Measurements from ENCODE around the gene SLC26A1.
A peak's percentile ranks its signal among the peaks of the same experiment; 100 is the strongest.
"Not testable (repeated sequence)": the region's sequence is repeated elsewhere in the genome, so short reads cannot be mapped to it uniquely, and the experiment has no call there.

Gene SLC26A1

DNA sequence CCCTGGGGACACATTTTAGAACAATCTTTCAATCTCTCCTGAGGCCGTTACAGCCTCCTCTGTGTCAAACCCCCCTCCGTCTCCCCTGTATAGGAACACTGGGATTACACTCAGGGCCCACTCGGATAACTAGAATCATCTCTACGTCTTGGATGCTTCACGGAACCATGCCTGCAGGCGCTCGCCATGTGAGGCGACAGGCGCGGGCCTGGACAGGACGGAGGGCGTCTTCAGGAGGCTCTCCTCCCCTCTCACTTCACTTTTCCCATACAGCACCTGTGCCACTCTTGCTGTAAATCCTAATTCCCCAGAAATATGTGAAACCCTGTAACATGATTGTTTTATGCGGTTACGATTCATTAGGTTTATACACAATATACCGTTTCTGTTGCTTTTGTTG, 10.4 kb downstream of the SLC26A1 start:
- no peak for DNase-seq

DNA sequence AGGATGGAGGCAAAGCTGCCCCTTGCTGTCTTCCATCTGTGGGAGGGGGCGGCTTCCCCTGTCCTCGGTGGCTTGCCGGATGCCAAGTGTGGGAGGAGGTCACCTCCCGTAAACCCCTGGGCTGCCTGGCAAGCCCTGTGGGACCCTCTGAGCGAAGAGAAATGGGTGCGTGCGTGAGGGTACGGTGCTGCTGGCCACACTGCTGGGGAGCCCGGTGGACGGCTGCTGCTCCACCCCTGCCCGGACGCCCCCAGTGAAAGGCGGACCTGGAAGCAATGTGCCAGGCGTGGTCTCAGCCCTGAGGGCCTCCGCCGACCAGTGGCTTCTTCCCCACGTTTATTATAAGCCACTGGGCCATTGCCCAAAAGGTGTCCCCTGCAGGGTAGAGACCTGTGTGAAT, 10.9 kb downstream of the SLC26A1 start:
- no peak for DNase-seq

DNA sequence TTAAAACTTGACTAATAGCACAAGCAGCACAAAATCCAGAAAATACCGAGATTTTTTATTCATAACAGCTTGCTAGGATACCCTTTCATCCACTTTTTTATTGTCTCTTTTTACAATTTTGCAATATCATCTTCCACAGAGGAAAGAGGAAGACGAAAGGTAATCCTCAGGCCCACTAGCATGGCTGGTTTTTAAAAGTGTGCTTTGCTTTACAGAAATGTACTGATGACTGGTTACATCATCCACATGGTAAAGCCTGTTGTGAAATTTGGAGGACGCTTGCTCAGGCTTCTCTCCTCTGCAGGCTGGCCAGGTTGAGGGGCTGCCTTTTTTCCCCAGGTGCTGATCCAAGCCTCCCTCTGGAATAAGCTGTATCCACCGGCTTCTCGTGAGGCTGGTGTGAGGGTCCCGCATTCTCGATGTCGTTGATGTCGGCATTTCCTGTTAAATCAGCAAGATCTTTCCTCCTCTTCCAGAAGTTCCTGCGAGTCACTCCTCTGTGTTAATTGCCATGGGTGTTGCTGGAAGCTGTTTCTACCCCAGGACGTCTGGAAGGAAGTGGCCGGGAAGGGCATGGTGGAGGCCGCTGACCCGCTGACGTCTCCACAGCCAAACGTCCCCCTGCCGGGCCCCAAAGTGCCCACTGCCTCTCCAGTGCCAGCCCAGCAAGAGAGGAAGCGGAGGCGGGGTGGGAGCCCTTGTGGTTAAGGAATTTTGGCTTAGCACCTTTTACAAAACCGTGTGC, 14.1 kb downstream of the SLC26A1 start:
- DNase-seq: no peak

DNA sequence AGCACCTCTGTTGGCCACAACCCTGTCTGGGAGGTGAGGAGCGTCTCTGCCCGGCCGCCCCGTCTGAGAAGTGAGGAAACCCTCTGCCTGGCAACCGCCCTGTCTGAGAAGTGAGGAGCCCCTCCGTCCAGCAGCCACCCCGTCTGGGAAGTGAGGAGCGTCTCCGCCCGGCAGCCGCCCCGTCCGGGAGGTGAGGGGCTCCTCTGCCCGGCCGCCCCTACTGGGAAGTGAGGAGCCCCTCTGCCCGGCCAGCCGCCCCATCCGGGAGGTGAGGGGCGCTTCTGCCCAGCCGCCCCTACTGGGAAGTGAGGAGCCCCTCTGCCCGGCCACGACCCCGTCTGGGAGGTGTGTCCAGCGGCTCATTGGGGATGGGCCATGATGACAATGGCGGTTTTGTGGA, 17.2 kb downstream of the SLC26A1 start:
- not testable (repeated sequence) for DNase-seq

DNA sequence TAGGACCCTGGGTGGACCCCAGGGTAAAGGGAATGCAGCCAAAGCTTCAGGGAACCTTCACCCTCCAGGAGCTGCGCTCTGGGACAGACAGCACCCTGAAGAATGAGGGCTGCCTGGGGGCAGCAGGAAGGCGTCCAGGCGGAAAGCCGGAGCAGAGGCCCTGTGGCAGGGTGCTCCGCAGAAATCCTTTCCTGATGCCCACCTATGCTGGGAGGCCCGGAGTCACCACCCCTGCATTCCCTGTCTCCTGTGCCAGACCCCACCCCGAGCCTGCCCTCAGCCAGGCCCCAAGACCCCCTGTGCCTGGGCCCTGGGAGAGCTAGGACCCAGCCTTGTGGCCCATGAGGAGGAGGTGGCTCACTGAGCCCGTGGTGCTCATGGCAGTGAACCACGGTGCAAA, 18.5 kb downstream of the SLC26A1 start:
- DNase-seq: no peak

DNA sequence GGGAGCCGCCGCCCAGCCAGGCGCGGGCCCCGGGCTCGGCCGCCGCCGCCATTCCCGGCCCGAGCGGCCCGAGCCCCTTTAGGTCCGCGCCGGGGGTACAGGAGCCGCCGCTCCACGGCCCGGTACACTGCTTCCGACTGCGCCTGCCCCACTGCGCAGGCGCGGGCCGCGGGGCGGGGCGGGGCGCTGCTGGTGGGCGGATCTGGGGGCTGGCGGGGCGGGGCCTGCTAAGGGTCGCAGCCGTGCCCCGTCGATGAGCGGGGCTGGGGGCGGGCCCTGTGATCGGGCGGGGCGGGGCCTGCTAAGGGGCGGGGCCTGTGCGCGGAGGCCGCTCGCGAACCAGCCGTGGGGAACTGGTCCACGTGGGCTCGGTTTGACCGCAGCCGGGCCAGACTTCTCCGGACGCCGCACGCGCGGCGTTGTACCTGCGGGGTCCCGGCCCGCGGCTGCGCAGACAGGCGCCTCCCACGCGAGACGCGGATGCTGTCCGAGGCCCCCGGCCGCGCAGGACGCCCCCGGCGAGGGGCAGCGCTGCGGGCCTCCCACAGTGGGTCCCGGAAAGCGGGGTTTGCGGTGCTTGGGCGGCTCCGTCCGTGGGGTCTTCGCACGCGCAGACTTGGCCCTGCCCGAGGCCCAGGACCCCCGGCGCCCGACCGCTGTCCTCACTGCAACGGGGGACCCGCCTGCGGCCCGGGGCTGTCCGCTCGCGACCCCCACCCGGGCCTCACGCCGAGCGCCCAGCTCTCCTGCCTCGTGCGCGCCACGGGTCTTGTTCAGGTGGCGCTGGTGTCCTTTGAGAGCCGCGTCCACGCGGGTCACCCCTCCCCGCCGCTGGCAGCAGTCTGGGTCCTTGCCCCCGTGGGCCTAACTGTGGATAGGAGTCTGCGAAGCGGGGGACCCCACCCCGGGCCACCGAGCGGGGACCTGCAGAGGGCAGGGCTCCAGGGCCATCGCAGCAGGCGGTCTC, 19.5 kb downstream of the SLC26A1 start, which contains the start of gene DGKQ:
Gene DGKQ, minus strand, starts transcription at position 139 of the 967 bp plus-strand sequence. Its CDS starts 87 bp downstream, at position 52.
- DNase-seq: peak; percentile 83

DNA sequence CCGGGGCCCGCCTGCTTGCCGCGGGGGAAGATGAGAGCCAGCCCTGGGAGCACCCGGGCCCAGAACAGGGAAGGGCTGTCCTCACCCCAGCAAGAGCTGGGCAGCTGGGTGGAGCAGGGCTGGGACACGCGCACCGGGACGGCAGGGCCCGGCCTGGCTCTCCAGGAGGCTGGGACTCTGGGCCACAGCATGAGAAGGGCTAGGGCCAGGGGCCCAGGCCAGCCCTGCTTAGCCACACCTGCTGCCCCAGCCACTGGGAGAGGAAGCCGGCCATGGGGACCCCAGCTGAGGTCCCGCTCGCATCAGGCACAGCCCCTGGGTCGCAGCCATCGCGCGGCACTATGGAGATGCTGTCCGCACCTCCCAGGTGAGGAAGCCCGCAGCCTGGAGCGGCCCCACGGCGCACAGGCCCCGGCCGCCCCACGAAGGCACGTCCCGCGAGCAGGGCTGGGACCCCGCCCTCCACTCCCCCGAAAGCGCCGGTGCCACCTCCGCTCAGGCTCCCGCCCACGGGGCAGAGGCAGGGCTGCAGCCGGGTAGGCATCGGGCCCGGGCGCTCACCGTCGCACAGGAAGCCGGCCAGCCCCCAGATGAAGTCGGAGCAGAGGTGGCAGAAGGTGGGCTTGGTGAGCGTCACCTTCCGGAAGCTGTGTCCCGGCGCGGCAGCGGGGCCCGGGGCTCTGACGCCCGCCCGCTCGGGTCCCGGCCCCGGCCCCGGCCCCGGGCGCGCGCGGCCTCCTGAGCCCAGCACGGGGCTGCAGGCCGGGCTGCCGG, 20.4 kb downstream of the SLC26A1 start:
- peak; percentile 54 for DNase-seq

DNA sequence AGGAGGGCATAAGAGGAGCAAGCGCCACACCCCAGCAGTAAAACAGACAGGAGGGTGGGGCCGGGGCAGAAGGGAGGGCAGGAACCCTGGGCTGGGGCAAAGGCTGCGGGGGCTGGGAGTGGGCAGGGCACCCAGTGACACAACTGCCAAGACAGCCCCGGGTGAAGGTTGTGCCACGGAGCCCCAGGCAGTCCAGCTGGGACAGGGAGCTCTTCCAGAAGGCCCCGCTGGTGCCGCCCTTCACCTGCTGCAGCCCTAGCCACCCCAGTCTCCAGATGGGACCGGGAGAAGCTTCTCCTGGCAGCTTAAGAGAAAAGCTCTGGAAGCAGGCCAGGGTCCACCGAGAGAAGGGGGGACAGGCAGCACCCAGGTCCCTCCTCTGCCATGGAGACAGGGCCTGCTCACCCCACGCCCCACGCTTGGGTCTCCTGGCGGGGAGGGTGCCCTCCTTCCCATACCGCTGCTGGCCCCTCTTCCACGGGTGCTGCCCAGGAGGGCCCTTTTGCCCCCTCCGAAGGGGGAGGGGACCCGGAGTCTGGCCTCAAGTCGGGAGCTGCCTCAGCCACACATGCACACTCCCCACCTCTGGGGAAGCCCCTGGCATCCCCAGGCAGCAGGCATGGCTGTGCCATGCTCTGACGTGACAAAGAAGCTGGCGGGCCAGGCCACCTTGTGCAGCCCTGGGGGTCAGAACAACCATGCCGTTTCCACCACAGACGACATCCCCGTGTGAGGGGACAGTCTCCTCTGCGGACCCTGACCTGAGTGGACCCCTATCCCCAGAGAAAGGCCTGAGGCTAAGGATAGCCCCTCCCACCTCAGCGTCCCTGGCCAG, 21.3 kb downstream of the SLC26A1 start:
- DNase-seq: no peak

DNA sequence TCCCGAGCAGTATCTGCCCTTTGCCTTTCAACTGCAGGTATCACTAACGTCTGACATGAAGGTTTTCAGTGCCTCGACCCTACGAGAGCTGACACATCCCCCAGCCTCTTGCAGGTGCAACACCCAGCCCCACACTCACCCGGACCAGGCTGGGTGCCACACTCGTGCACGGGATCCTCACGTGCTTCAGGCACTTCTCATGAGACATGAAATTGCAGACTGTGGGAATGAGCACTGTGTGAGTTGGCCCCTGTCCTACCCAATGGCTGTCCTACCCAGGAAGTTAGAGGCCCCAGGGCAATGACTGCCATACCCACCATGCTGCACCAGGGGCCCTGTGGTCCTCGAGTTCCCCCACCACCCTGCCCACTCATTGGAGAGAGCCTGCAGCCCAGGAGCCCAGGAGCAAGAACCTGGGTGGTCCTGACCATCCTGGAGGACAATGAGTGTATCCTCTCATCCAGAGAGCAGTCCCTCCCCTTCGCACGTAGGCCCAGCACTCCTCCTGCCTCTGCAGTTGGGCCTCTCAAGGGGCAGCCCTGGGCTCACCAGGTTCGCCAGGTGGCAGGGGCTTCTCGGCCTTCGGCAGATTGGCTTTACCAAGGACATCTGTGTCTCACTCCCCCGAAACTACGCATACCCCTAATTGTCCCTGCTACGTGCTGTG, 22.2 kb downstream of the SLC26A1 start:
- DNase-seq: no peak

DNA sequence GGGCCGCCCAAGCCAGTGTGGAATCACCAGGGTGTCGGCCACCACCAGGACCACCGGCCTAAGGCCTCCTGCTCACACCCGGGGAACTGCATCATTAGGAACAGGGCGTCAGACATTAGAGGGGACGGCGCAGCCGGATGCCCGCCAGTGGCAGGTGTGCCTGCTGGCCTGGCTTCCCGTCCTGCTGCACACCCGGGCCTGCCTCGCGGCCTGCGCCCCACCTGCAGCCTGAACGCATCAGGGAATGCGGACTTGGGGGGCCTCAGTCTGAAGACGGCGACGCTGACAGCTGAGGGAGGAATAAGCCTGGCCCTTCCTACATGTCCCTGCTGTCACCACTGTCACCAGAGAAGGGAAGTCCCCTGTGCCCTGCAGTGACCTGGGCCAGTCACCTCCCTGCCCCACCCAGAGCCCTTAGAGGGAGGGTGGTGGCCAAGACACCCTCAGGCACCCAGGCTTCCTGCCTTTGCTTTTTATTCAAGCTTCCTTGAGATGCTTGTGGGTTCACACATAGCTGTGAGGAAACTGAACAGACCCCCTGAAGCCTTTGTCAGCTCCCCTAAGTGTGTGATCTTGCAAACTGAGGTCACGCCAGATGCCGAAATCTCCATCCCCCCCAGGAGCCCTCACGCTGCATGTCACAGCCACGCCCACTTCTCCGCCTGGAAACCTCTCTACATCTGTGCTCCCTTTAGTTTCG, 23.0 kb downstream of the SLC26A1 start:
- no peak for DNase-seq

DNA sequence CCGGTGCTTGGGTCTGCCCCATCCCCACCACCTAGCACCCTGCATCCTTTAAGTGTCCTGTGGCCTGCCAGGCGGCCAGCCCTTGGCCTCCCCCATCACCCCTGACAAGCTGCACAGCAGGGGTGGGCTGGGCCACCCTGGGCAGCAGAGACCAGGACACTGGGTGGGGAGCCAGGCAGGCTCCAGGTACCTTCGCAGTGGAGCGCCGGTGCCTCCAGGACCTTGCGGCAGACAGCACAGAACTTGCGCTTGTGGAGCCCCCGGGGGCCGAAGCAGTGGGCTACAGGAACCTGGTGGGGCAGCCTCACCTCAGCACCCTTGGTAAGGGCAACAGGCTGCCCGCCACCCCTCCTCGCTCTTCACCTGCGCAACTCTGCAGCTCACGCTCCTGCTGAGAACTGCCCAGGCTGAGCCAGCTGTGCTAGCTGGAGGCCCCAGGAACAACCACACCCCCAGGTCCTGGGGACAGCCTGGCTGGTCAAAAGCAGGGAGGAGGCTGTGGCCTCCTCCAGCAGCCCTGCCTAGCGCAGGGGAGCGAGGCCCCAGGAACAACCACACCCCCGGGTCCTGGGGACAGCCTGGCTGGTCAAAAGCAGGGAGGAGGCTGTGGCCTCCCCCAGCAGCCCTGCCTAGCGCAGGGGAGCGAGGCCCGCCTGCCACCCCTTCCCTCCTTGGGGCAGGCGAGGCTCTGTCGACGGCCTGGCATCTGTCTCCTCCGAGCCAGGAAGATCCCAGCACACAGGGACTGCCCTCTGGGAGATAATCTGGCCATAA, 24.4 kb downstream of the SLC26A1 start:
- DNase-seq: no peak

DNA sequence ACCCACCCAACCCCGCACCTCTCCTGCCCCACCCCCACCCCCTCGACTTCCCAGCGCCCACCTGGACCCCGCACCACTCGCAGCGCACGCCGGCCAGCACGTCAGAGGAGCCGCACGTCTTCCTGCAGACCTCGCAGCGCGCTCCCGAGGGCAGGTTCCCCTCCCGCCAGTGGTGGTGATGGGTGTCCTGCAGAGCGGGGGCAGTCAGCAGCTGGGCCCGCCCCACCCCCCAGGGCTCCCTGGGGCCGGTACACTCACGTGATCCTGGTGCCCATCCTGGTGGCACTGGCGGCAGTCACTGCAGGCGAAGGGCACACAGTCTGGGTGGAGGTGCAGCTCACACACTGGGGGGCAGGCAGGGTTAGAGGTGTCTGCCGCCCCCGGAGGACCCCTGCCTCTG, 25.0 kb downstream of the SLC26A1 start:
- DNase-seq: no peak

DNA sequence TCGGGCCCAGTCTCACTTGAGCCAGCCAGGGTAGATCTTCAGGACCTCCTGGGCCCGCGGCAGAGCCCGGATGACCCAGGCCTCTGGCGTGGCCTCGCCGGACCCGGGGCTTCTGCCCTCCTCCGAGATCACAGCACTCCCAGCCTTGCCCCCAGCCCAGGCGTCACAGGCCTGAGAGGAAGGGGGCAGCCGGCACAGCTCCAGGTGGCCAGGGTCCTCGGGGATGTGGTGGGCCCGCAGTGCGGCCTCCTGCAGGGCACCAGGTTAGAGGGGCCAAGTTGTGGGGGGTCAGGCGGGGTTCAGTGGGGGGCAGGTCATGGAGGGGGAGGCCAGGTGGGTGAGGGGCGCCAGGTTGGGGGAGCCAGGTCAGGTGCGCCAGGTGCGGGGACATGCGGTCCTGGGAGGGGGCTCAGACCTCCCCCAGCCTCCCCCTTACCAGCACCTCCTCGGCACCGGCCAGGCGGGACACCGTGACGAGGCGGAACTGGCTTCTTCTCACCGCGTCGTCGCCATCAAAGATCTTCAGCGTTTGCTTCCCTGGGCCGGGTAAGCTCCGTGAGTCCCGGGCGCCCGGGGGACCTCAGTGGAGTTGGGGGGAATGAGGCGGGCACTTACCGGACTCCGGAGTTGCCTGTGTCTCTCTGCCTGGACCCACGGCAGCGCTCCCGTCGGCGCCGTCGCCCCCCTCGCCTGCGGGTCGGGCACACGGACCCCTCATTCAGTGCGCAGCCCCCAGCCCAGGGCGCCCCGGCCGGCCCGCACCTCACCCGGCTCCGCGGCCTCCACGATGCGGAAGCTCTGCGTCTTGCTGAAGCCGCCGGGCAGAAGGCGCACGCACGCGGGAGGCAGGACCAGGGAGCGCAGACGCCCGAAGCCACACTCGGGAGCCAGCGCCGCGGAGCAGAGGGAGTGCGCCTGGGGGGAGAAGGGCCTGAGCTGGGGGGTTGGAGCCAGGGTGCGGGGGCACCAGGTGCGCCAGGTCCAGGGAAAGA, 25.8 kb downstream of the SLC26A1 start:
- no peak for DNase-seq

DNA sequence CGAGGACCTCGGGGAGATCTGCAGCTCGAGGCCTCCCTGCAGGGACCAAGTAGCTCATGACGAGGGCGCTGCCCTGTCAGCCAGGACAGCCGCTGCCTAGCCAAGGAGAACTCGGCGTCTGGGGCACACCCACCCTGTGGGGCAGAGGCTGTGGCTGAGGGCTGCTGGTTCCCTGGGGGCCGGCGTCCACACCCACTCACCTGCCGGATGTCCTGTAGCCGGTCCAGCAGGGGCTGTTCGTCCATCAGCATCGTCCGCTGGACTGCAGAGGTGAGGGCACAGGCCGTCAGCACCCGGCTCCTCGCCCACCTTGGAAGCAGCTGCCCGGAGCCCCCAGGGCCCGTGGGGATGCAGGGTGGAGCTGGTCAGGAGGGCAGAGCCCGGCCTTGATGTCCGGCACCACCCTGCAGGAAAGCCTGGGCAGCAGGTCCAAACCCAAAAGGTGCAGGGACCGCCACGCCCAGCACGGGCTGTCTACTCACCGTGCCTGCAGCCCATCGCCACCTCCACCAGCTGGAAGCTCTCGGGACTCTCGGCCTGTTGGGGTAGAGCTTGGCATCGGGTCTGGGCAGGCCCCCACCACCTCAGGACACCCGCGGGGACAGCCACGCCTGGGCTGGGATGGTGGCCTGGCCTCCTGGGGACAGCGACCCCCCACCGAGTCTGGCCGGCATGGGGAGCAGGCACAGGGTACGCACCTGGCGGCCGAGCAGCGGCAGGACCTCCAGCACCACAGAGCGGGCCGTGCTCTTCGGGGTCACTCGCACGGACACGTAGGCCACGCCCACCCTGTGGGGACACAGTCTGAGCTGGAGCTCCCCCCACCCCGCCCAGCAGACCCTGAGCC, 26.7 kb downstream of the SLC26A1 start:
- DNase-seq: no peak

DNA sequence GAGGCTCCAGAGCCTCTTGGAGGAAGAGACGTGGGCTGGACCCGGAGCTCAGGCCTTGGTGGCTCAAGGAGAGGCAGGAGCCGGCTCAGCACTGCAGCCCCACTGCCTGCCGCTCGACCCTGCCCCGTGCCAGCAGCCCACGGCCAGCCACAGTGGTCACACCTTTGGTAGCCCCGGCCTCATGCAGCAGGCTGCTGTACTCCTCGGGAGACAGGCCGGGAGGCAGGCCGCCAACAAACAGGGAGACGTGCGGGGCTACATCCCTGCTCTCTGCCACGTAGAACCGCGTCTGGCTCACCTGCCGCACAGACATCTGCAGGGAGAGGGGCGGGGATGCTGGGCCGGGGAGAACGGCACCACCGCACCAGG, 27.5 kb downstream of the SLC26A1 start:
- no peak for DNase-seq

DNA sequence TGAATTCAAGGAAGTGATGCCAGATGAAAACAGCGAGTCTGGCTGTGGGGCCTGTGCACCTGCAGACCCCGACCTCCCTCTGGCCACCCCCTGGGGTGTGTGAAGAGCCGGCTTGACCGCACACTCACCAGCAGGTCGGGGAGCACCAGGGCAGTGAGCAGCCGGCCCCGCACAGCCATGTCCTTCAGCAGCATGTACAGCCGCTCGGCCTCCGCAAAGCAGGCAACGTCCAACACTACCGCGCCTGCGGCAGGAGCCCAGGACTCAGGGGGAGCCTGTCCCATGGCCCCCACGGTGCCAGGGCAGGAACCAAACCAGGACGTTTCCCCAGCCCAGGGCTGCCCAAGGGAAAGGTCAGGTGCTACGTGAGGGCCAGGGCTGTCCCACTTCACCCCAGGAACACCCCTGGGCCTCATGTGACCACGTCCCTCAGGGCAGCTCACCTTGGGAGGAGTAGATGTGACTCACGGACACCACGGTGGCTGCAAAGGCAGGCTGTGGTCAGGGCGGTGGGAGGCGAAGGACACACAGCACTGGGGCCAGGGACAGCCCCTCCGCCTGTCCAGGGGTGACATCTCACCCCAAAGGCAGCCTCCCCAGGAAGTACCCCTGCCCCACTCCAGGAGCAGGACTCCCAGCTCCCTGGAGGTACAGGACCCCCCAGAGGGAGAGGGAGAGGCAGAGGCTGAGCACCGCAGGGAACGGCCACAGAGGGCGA, 28.0 kb downstream of the SLC26A1 start:
- DNase-seq: no peak

Data from effector CD4-positive, alpha-beta T cell (primary cell).